GDM1 (cell line): Measurements from ENCODE around the gene MINDY2.
"Not testable (repeated sequence)": the region's sequence is repeated elsewhere in the genome, so short reads cannot be mapped to it uniquely, and the experiment has no call there.

Experiments used
- DNase-seq: peaks from one replicate; lab custom pipeline; 2025; lab: John Stamatoyannopoulos, UW

Gene MINDY2

DNA sequence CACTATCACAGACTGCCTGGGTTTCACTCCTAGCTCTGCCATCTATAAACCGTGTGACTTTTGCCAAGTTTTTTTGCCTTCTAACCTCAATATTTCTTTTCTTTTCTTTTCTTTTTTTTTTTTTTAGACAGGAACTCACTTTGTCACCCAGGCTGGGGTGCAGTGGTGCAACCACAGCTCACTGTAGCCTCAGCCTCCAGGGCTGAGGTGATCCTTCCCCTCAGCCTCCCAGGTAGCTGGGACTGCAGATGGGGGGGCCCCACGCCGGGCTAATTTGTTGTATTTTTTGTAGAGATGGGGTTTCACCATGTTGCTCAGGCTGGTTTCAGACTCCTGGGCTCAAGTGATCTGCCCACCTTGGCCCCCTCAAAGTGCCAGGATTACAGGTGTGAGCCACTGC, 18.4 kb upstream of the MINDY2 start:
- no peak for DNase-seq

DNA sequence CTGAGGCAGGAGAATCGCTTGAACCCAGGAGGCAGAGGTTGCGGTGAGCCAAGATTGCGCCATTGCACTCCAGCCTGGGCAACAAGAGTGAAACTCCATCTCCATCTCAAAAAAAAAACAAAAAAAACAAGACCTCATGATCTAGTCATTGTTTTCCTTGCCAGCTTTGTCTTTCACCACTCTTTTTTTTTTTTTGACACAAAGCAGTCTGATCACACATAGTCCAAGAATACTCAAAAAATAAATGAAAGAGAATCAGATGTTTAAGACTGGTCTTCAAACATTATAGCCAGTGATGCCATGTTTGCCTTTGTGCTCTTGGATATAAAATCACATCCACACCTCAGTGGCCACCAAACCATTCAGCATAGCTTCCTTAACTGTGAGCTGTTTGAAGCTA, 15.8 kb upstream of the MINDY2 start:
- no peak for DNase-seq

DNA sequence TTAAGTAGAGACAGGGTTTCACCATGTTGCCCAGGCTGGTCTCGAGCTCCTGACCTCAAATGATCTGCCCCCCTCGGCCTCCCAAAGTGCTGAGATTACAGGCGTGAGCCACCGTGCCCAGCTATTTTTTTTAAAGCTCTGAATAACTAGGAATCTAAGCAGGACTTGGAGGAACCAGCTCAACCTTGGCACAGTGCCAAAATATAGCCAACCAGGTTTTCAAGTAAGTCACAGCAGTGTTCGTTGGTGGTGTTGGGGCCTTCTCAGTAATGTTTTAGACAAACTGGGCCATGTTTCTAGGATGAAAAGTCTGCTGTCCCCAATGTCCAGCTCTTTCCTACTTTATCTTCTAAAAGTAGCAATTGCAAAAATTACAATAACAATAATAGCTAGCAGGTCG, 15.1 kb upstream of the MINDY2 start:
- no peak for DNase-seq

DNA sequence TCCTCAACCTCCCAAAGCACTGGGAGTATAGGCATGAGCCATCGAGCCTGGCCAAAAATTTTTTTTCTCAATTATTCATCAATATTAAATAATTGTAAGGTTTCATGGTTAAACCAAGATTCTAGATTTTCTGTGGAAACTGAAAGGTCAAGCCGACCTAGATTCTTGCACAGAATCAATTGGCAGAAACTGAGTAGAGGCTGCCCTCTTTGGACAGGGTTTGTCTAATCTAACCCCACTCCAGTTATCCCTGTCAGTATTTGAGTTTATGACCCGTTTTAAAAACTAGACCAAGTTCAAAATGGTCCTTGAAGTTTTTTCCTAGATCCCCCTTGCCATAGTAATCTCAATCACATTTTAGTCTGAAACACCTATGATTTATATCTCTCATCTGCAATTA, 13.0 kb upstream of the MINDY2 start:
- no peak for DNase-seq

DNA sequence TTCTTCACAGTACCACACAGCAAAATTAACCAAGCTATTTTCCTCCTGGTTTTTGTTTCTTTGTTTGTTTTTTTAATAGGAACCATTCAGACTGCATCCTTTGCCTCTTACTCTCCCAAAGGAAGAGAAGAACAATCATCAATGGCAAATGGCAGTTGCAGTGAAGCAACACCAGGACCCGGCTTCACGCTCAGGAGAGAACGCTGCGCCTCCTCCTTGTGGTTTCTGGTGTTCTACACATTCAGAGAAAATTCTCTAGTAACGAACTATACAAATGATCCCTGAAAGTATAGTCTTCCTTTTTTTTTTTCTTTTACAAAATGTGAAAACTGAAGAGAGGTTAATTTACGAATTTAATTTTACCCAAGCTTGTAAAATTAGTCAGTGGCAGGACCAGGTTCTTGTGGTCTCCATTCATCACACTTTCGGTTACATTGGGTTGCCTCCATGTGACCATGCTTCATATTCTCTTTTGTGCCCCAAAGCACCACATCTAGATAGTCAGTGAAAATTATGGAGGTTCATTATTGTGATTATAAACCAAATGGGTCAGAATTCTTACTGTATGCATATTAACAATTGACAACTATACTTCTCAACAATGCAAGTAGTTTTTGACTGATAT, 10.6 kb upstream of the MINDY2 start:
- no peak for DNase-seq

DNA sequence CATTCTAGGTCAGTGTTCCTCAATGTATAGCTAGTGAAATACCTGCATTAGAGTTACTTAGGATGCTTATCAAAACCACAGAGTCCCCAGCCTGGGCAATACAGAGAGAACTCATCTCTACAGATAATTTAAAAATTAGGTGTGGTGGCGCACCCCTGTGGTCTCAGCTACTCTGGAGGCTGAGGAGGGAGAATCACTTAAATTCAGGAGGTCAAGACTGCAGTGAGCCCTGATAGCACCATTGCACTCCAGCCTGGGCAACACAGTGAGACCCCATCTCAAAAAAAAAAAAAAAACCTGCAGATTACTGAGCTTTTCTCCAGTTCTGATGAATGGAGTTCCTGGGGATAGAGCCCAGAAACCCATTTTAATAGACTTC, 10.1 kb upstream of the MINDY2 start:
- DNase-seq = no peak

DNA sequence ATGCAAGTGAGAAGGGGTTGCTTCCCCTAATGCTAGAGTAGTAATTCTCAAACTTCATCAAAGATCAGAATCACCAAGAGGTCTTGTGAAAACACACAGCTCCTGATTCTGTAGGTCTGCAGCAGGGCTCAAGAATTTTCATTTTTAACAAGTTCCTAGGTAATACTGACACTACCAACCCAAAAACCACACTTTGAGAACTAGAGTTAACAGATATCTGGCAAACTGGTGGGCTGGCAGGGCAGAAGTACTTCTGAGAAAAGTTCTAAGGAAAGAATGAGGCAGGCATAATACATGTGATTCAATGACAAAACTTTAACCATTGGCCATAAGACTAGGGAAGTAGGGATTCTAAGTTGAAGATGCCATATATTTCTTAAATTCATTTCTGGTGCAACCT, 8.8 kb upstream of the MINDY2 start:
- no peak for DNase-seq

DNA sequence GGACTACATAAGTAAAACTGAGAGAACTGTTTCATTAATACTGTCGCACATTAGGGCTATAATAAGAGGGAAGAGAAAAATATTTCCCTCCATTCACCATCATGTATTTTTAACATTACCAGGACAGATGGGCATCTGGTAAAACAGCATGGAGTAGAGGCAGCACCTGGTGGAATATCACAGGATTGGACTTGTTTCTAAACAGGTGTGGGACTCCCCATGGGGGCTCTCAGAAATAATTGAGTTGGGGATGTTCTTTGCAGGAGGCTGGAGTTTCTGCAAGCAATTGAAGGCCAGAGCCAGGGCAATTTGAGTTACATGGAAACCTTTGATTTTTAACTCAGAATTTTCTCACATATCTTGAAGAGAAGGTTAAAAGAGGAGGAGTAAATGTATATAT, 8.4 kb upstream of the MINDY2 start:
- no peak for DNase-seq

DNA sequence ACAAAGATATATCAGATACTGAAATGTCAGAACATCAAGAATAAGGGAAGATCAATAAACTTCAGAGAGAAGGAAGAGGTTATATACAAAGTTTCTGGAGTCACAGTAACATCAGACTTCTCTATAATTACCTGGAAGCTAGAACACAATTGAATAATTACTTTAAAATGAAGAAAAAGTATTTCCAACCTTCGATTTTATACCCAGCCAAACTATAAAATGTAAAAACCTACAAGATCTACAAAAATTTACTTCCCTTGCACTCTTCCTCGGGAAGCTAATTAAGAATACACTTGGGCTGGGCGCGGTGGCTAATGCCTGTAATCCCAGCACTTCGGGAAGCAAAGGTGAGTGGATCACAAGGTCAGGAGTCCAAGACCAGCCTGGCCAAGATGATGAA, 6.6 kb upstream of the MINDY2 start:
- no peak for DNase-seq

DNA sequence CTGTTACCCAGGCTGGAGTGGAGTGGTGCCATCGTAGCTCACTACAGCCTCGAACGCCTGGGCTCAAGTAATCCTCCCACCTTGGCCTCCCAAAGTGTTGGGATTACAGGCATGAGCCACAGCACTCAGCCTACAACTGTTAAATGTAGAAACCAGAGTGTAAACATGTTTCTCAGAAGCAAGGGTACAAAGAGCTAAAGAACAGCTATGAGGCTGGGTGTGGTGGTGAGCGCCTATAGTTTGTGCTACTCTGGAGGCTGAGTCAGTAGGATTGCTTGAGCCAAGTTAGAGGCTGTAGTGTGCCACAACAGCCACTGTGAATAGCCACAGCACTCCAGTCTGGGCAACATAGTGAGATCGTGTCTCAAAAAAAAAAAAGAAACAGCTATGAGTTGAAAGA, 4.8 kb upstream of the MINDY2 start:
- no peak for DNase-seq

DNA sequence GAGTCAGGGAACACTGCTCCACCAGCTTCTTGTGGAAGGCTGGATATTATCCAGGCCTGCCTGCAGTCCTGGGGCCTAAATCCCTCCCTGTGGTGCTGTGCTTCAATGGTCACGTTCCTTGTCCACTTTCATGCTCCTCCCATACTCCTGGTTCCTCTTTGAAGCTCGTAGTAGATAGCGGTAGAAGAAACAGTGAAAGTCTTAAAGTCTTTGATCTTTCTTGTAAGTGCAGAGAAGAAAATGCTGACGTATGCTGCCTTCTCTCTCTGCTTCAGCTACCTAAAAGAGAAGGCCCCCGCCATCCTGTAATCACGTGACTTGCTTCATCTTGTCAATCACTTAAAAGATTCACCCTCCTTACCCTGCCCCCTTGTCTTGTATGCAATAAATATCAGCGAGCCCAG, 2.5 kb upstream of the MINDY2 start:
- not testable (repeated sequence) for DNase-seq

DNA sequence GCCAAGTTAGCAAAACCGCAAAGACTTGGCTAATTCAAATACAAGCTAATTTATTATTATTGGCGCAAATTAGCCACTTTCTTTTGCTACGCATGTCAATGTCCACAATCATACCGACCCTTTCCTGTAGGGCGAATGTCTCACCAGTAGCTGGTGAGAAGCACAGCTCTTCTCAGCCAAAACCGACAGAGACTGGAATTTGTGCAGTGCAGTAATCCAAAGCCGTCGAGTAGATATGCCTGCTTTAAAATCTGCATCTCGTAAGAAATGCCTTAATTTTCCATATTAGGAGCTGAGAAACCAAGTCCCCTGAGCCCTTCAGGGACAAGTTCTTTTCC, 614 bp upstream of the MINDY2 start:
- DNase-seq = no peak

DNA sequence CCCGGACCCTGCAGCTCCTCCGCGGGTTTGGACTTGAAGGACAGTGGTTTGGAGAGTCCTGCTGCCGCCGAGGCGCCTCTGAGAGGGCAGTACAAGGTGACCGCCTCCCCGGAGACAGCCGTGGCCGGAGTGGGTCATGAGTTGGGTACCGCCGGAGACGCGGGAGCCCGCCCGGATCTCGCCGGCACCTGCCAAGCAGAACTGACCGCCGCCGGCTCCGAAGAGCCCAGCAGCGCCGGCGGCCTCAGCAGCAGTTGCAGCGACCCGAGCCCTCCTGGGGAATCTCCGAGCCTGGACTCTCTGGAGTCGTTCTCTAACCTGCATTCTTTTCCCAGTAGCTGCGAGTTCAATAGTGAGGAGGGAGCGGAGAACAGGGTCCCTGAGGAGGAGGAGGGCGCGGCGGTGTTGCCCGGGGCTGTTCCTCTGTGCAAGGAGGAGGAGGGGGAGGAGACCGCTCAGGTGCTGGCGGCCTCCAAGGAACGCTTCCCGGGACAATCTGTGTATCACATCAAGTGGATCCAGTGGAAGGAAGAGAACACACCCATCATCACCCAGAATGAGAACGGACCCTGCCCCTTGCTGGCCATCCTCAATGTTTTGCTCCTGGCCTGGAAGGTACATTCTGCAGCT, 634 bp downstream of the MINDY2 start:
- no peak for DNase-seq

DNA sequence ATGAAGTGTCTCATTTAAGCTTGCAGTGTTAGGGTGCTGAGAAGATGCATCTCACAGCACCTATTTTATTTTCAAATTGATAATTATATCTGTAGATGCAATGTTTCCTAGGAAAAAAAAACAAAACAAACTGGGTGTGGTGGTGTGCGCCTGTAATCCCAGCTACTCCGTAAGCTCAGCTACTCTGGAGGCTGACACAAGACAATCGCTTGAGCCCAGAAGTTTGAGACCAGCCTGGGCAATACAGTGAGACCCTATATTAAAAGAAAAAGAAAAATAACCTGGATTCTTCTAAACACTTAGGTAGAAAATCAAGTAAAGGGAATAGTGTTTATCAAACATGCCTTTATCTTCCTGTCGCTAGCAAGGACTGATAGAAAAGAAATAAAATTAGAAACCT, 1.9 kb downstream of the MINDY2 start:
- no peak for DNase-seq

DNA sequence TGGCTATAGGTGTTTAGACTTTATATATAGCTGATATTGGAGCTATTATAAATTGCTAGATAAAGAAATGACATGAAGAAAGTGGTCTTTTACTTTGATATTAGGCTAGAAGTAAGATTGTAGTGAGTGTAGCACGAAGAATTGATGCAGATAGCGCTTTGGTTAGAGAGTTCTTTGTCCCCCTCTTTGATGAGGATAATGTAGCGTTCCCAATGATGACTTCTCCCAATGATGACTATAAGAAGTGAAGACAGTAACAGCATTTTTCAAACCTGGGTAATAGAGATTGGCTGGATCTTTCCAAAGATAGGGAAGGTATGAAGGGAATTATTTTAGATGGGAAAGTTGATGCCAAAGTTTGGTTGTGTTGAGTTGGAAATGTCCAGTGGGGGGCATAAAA, 4.3 kb downstream of the MINDY2 start:
- DNase-seq = no peak

DNA sequence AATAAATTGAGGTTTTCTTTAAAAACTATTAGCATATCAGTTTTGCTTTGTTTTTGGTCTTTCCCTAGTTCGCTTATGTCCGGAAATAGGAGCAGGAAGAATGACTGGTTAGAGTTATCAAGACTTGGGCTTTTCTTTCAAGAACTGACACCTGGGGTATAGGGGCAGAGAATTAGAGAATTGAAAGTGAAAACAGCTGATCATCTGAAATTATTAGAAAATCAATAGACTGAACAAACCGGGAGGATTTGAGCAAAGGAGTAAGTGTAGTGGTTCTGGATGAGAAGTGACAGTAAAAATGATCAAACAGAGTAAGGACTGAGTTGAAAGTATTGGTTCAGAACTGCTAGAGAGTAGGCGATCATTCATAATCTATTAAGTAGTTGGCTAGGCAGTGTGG, 6.0 kb downstream of the MINDY2 start:
- DNase-seq = no peak

DNA sequence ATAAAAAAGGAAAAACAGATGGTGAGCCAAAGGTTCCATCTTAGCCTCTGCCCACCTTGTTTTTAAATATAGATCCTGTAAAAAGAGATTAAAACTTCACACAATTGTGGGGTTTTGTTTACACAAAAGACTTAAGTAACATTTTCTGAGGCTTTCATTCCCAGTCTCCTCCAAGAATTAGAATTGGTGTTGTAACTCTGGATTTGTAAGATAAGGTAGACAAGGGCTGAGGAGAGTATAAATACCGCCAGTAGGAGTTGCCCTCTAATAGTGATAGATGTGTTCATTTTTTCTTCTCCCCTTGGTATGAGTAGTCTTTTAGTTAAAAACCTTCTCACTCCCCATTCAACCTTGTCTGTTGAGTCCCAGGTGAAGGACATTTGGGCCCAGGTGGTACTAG, 8.5 kb downstream of the MINDY2 start:
- no peak for DNase-seq

DNA sequence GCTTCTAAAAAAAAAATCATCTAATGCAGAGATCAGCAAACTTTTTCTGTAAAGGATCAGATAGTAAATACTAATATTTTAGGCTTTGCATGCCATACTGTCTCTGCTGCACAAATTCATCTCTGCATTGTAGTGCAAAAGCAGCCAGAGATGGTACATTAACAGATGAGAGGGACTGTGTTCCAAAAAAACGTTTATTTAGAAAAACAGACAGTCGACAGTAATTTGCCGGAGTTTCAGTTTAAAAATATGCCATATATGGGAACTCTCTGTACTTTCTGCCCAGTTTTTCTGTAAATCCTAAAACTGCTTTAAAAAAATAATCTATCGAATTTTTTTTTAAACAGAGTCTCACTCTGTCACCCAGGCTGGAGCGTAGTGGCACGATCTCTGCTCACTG, 14.3 kb downstream of the MINDY2 start:
- no peak for DNase-seq

DNA sequence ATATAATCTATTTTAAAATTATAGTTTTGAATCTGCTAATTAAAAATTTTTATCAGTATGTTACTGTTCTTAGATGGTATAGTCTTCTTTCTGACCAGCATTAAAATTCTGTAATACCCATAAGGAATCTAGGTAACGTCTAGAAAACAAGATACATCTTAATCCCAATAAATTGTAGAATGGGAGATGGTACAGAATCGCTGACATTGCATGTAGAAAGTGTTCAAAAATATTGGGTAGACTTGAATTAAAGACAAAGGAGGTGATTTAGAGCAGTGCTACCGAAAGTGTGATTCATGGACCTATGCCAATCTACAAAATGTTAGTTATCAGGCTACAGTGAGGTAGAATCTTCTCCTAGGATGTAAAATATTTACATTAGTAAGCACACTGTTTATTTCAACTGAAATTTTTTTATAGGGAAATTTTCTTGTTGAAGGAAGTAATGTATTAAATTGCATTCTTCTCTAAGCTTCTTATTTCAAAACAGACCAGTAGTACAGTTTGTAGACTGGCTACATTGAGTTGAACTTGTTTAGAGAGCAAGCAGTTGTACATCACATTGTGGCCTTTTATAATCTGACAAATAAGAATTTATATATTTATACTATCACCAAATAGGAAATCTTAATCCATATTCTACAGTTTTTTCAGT, 17.1 kb downstream of the MINDY2 start:
- no peak for DNase-seq

DNA sequence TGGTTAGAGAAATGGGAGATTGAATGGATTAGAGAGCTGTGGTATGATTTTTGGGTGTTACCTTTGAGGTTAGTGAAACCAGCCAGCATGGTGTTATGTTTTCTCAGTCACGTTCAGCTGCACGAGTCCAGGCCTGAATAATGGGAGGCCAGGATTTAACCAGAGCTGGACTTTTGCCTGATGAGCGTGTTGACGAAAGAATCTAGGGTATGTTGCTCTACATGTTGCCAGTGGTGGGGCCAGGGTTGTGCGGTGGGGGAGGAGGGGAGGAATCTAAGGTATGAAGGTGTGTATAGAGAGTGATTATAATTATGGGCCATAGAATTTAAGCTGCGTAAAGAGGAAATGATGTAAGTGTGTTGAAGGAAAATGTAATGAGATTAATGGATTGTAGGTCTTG, 22.8 kb downstream of the MINDY2 start:
- DNase-seq = no peak

DNA sequence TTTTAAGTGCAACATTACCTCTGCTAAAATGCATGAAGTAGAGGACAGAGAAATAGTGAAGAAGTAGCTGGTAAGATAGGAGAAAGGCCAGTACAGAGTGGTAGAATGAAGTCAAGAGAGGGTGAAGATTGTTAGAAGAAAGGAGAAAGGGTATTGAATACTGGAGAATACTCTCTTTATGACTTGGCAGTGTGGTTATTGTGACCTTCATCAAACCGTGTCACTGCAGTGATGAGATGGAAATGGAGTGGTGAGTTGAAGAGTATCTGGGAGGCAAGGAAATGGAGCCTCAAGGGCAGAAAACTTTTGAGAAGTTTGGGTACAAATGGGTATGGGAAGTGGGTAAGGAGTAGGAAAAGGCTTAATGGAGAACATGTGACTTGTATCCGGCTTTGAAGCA, 24.7 kb downstream of the MINDY2 start:
- DNase-seq = no peak

DNA sequence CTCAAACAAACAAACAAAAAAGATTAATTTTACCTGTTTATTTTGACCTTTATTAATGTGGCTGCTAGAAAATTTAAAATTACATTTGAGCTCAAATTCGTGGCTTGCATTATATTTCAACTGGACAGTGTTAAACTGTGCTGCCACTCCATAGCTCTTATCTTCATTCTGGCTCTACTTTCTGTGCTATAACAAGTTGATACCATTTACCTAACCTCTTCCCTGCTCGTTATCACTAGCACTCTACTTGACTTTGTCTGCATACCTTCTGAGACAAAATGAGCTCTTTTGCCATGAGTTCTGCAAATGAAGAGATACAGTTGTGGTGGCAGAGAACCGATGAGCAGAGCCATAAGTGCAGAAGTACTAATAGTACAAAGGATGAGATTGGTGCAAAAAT, 26.4 kb downstream of the MINDY2 start:
- DNase-seq = no peak

DNA sequence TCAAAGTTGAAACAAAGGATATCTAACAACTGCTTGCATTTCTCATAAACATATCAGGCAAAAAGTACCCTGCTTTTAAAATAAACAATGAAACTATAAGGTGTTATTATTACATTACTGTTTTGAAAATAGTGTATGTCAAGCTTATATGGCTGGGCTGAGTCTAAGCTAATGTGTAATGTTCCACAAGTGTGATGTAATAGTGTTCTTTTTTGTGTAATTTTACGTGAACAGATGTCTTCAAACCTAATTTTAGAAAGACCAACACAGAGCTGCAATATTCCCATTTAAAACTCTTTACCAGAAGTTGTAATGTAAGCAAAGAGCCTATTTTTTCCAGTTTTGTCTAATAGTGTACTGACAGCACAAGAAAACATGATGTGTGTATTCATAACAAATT, 34.0 kb downstream of the MINDY2 start:
- DNase-seq = no peak

DNA sequence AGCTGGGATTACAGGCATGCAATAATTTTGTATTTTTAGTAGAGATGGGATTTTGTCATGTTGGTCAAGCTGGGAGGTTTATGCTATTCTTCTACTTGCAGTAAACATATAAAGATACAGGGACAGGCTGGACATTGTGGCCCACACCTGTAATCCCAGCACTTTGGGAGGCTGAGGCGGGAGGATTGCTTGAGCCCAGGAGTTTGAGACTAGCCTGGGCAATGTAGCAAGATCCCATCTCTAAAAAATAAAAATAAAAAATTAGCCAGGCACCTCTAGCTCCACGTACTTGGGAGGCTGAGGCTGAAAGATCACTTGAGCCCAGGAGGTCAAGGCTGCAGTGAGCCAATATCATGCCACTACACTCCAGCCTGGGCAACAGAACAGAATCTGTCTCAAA, 52.2 kb downstream of the MINDY2 start:
- DNase-seq = not testable (repeated sequence)
